IPS-20b (cell line): ENCODE data around the gene SLA2.
"Not testable (repeated sequence)": the region's sequence is repeated elsewhere in the genome, so short reads cannot be mapped to it uniquely, and the experiment has no call there.

ENCODE experiments used
- H3K27ac ChIP-seq: one replicate; pipeline ENCODE4 v1.5.1; 2013; ENCODE audit warnings: low read length
- H3K27me3 ChIP-seq: 2 replicates; pipeline ENCODE4 v1.6.1; 2013; ENCODE audit warnings: mild to moderate bottlenecking, low read length, inconsistent platforms; ENCODE audit not compliant: insufficient read depth
- H3K36me3 ChIP-seq: 2 replicates; pipeline ENCODE4 v1.6.1; 2013; ENCODE audit warnings: low read depth, mild to moderate bottlenecking, inconsistent platforms, low read length, moderate library complexity; ENCODE audit not compliant: insufficient read depth
- H3K4me1 ChIP-seq: 2 replicates; pipeline ENCODE4 v1.6.1; 2013; ENCODE audit warnings: mild to moderate bottlenecking, control low read depth, inconsistent platforms, low read length, moderate library complexity; ENCODE audit not compliant: insufficient read depth
- H3K4me3 ChIP-seq: 2 replicates; pipeline ENCODE4 v1.5.1; 2013; ENCODE audit warnings: mild to moderate bottlenecking, low read length, inconsistent platforms
- H3K9ac ChIP-seq: 2 replicates; pipeline ENCODE4 v1.6.1; 2013; ENCODE audit warnings: low read depth, mild to moderate bottlenecking, inconsistent platforms, low read length, moderate library complexity
- H3K9me3 ChIP-seq: 2 replicates; pipeline ENCODE4 v1.6.1; 2013; ENCODE audit warnings: mild to moderate bottlenecking, low read depth, low read length, inconsistent platforms; ENCODE audit not compliant: insufficient read depth

The SLA2 gene

GRCh38 chr20:36644706-36645095 is 1.3 kb downstream of the SLA2 start:
- peaks cover 9% of the 10 kb centered on the region; the same call in 1 of the 2 replicates for H3K4me1 ChIP-seq
- no peak overlapping the region for H3K27ac ChIP-seq
- H3K4me3 ChIP-seq: no peak overlapping the region

DNA sequence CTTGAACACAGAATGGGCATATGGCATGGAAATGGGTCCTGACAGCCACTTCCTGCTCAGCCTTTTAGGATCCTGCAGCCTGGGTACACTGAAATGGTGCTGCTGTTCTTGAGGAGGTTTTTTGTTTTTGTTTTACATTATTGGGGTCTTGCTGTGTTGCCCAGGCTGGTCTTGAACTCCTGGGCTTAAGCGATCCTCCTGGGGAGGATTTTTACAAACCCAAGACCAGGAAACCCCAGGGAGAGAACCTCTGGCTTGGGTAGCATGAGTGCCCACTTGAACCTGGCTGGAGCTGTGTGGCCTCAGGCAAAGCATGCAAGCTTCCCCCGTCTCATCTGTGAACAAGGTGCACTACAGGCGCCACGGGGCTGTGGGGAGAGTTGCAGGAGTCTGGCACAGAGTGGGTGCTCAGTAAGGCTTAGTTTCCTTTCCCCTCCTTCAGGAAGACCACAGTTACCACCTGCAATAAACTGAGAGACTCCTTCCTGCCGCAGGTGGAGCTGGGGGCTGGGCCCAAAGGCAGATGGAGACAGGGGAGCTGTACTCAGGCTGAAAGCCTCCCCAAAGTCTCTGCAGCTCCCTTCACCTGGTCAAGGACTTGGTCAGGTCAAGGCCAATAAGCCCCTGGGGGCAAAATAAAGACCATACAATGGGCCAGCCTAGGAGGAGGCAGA is 1.8 kb downstream of the SLA2 start:
- Histone ChIP-seq H3K4me1 (peaks cover 9% of the 10 kb centered on the region; the same call in 1 of the 2 replicates), H3K27me3 (no peaks in the 10 kb centered on the region), H3K9me3 (no peaks in the 10 kb centered on the region), H3K9ac (no peak overlapping the region), H3K27ac (no peak overlapping the region), H3K36me3 (no peaks in the 10 kb centered on the region), H3K4me3 (no peak overlapping the region)

More at GRCh38 chr20:36644706-36645095, 1.3 kb downstream of the SLA2 start:
- Histone ChIP-seq H3K27me3 (no peaks in the 10 kb centered on the region), H3K36me3 (no peaks in the 10 kb centered on the region), H3K9ac (no peak overlapping the region), H3K9me3 (no peaks in the 10 kb centered on the region)

GRCh38 chr20:36642136-36642535 is 3.9 kb downstream of the SLA2 start:
- Histone ChIP-seq H3K27ac (no peak overlapping the region), H3K4me1 (peaks cover 9% of the 10 kb centered on the region; the same call in 1 of the 2 replicates), H3K9me3 (no peaks in the 10 kb centered on the region), H3K4me3 (no peak overlapping the region), H3K36me3 (no peaks in the 10 kb centered on the region), H3K9ac (no peak overlapping the region), H3K27me3 (no peaks in the 10 kb centered on the region)

GRCh38 chr20:36641506-36641843 is 4.5 kb downstream of the SLA2 start:
- Histone ChIP-seq H3K27me3 (no peaks in the 10 kb centered on the region), H3K27ac (no peak overlapping the region), H3K9ac (no peak overlapping the region), H3K9me3 (no peaks in the 10 kb centered on the region), H3K4me3 (no peak overlapping the region), H3K4me1 (peaks cover 7% of the 10 kb centered on the region; the same call in 1 of the 2 replicates), H3K36me3 (no peaks in the 10 kb centered on the region)

GRCh38 chr20:36638876-36639400 is 7.1 kb downstream of the SLA2 start:
- not testable (repeated sequence) for H3K4me1 ChIP-seq, H3K9ac ChIP-seq, H3K36me3 ChIP-seq, H3K27ac ChIP-seq, H3K27me3 ChIP-seq, H3K4me3 ChIP-seq, H3K9me3 ChIP-seq

- Histone ChIP-seq H3K27me3 (no peaks in the 10 kb centered on the region), H3K27ac (no peak overlapping the region), H3K36me3 (no peaks in the 10 kb centered on the region), H3K9me3 (no peaks in the 10 kb centered on the region), H3K4me1 (no peaks in the 10 kb centered on the region), H3K9ac (no peak overlapping the region), H3K4me3 (no peak overlapping the region)
These were observed 11.7 kb downstream of the SLA2 start for GRCh38 chr20:36634342-36634741.

- Histone ChIP-seq H3K9ac (no peak overlapping the region), H3K36me3 (no peaks in the 10 kb centered on the region), H3K4me1 (no peaks in the 10 kb centered on the region), H3K4me3 (no peak overlapping the region), H3K27me3 (no peaks in the 10 kb centered on the region), H3K27ac (no peak overlapping the region), H3K9me3 (no peaks in the 10 kb centered on the region)
These were observed 12.7 kb downstream of the SLA2 start for GRCh38 chr20:36633285-36633772.

DNA sequence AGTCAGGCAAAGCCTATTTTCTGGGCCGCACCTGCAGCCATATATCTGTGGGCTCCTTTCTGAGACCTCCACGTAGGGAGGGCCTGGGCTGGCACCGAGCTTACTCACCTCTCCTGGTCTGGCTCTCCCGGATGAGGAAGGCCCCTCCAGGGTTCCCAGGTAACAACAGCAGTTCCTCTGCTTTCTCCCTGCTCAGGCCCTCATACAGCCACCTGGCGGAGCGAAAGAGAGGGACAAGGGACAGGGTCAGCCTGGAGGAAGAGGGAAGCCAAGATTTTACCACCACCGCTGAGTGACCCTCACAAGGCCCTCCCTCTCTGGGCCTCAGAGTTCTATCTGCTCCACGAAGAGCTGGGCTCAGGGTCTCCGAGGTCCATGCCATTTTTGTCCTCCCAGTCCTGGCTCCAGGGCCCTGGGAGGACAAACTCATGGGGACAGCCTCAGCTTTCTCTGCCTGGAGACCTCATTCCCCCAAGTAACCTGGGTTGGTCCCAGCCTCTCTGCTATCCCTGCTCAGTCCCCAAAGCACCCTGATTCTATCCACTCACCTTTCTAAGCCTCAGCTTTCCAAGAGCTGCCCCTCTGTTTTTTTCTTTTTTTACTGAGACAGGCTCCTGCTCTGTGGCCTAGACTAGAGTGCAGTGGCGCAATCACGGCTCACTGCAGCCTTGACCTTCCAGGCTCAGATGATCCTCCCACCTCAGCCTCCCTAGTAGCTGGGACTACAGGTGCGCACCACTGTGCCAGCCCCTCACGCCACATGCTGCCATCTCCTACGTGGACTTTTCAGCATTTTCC is 13.3 kb downstream of the SLA2 start:
- H3K27ac ChIP-seq: no peak overlapping the region

GRCh38 chr20:36632147-36632486 is 13.9 kb downstream of the SLA2 start:
- Histone ChIP-seq H3K9me3 (no peaks in the 10 kb centered on the region), H3K9ac (0 out of 2 replicates have a peak overlapping the region, but pooled peaks have one; percentile 11), H3K27me3 (no peaks in the 10 kb centered on the region), H3K4me1 (no peaks in the 10 kb centered on the region), H3K4me3 (no peak overlapping the region), H3K27ac (no peak overlapping the region), H3K36me3 (no peaks in the 10 kb centered on the region)

More for the DNA sequence above, 13.3 kb downstream of the SLA2 start:
- Histone ChIP-seq H3K36me3 (no peaks in the 10 kb centered on the region), H3K9ac (0 out of 2 replicates have a peak overlapping the region, but pooled peaks have one; percentile 11), H3K4me3 (no peak overlapping the region), H3K9me3 (no peaks in the 10 kb centered on the region), H3K4me1 (no peaks in the 10 kb centered on the region), H3K27me3 (no peaks in the 10 kb centered on the region)

- no peak overlapping the region for H3K9ac ChIP-seq
- no peak overlapping the region for H3K4me3 ChIP-seq
- no peaks in the 10 kb centered on the region for H3K27me3 ChIP-seq
- H3K27ac ChIP-seq: no peak overlapping the region
- no peaks in the 10 kb centered on the region for H3K9me3 ChIP-seq
- no peaks in the 10 kb centered on the region for H3K4me1 ChIP-seq
- no peaks in the 10 kb centered on the region for H3K36me3 ChIP-seq
These were observed 14.3 kb downstream of the SLA2 start for GRCh38 chr20:36631646-36632045.

GRCh38 chr20:36629719-36630681 is 16.0 kb downstream of the SLA2 start:
- Histone ChIP-seq H3K36me3 (no peaks in the 10 kb centered on the region), H3K27ac (no peak overlapping the region), H3K27me3 (no peaks in the 10 kb centered on the region), H3K4me3 (no peak overlapping the region), H3K4me1 (no peaks in the 10 kb centered on the region), H3K9ac (no peak overlapping the region; the same call in 1 of the 2 replicates), H3K9me3 (no peaks in the 10 kb centered on the region)
